AG04449 (cell line): ENCODE data around the gene PRR29.

Experiments used
- CTCF ChIA-PET: fragments of 350-600 bp; formaldehyde crosslinking; extraction: SDS; loops from one replicate; lab custom pipeline; 2021; ENCODE audit warnings: antibody characterized with exemption; lab: Yijun Ruan, JAX
- POLR2A ChIA-PET: fragments of 400-600, 350-600 bp; formaldehyde crosslinking; extraction: SDS; loops from one replicate; lab custom pipeline; 2020; ENCODE audit warnings: antibody characterized with exemption, inconsistent platforms; lab: Yijun Ruan, JAX
- DNase-seq: peaks from one replicate; pipeline ENCODE4 v3.0.0-alpha.2; 2010; ENCODE audit warnings: low read depth, low spot score
- H3K4me3 ChIP-seq: 2 replicates; pipeline ENCODE4 v1.5.1; 2011; ENCODE audit warnings: low read depth, mild to moderate bottlenecking, control low read depth, low read length
- CTCF ChIP-seq: IDR thresholded peaks from one replicate; pipeline ENCODE4 v1.5.1; 2011; ENCODE audit warnings: mild to moderate bottlenecking, moderate library complexity, low read length, control low read depth, inconsistent platforms; ENCODE audit not compliant: insufficient read depth; ENCODE audit errors: missing control alignments

The PRR29 gene

GRCh38 chr17:63955232-63955631 lies 42.9 kb upstream of the PRR29 start:
- CTCF ChIA-PET = interaction anchor here (0.7 to 4.8 kb wide), 4 partner anchors 9 to 30 kb away, joined by 3 to 44 read pairs (median 6); no protein-coding TSS in a partner anchor
- POLR2A ChIA-PET = no interaction called here
- DNase-seq = no peak

GRCh38 chr17:63955791-63956190 lies 42.4 kb upstream of the PRR29 start:
- POLR2A ChIA-PET = no interaction called here
- H3K4me3 ChIP-seq = no peak overlapping the region
- DNase-seq = no peak
- CTCF ChIA-PET = interaction anchor here (1.1 to 4.8 kb wide), 6 partner anchors 9 to 179 kb away, joined by 3 to 44 read pairs (median 6); no protein-coding TSS in a partner anchor
- no peak for TF ChIP-seq CTCF

More at GRCh38 chr17:63955232-63955631, 42.9 kb upstream of the PRR29 start:
- no peak for TF ChIP-seq CTCF
- H3K4me3 ChIP-seq = no peak overlapping the region

GRCh38 chr17:63956296-63956920 lies 41.7 kb upstream of the PRR29 start:
- no peak overlapping the region for H3K4me3 ChIP-seq
- TF ChIP-seq CTCF = no peak
- POLR2A ChIA-PET = no interaction called here
- no peak for DNase-seq
- CTCF ChIA-PET = interaction anchor here (1.1 to 4.8 kb wide), 6 partner anchors 10 to 178 kb away, joined by 3 to 44 read pairs (median 6); no protein-coding TSS in a partner anchor

GRCh38 chr17:63960006-63960405 lies 38.1 kb upstream of the PRR29 start:
- ChIA-PET POLR2A (no interaction called here), CTCF (interaction anchor here (6.6 kb wide), 1 partner anchor 13 kb away, joined by 53 read pairs; no protein-coding TSS in a partner anchor)
- no peak overlapping the region for H3K4me3 ChIP-seq
- no peak for DNase-seq
- no peak for TF ChIP-seq CTCF

GRCh38 chr17:63960430-63960829 lies 37.7 kb upstream of the PRR29 start:
- CTCF ChIA-PET = interaction anchor here (6.6 kb wide), 1 partner anchor 14 kb away, joined by 53 read pairs; no protein-coding TSS in a partner anchor
- POLR2A ChIA-PET = no interaction called here
- no peak for DNase-seq
- TF ChIP-seq CTCF = no peak
- no peak overlapping the region for H3K4me3 ChIP-seq

- TF ChIP-seq CTCF = no peak
- ChIA-PET POLR2A (no interaction called here), CTCF (interaction anchor here (1.1 to 6.6 kb wide), 4 partner anchors 9 to 64 kb away, joined by 3 to 53 read pairs (median 4); partner anchors contain the start of gene GH1)
- no peak for DNase-seq
- no peak overlapping the region for H3K4me3 ChIP-seq
Observed at GRCh38 chr17:63961355-63962212, 36.6 kb upstream of the PRR29 start.
